Neural crest cell (in vitro differentiated cells): Measurements from ENCODE around the gene CDH5. TPM values are rescaled to one million over a fixed set of nuclear protein-coding genes. Genes with fewer than 3 reads are reported as not detected.

ENCODE experiments used
- DNase-seq: peaks from one replicate; pipeline ENCODE4 v3.0.0; 2021; ENCODE audit warnings: low read depth, mixed read lengths, low spot score
- H3K27ac Mint-ChIP-seq: one replicate; pipeline ENCODE4 v1.8.0; 2021; ENCODE audit warnings: mild to moderate bottlenecking, mixed read lengths; ENCODE audit not compliant: unreplicated experiment
- H3K27me3 Mint-ChIP-seq: 2 replicates; pipeline ENCODE4 v1.8.0; 2021; ENCODE audit warnings: low read depth, mild to moderate bottlenecking, mixed read lengths
- H3K36me3 Mint-ChIP-seq: 2 replicates; pipeline ENCODE4 v1.8.0; 2021; ENCODE audit warnings: low read depth, mild to moderate bottlenecking, mixed read lengths
- H3K4me1 Mint-ChIP-seq: 2 replicates; pipeline ENCODE4 v1.8.0; 2021; ENCODE audit warnings: mixed read lengths
- H3K4me3 Mint-ChIP-seq: one replicate; pipeline ENCODE4 v1.8.0; 2021; ENCODE audit warnings: mild to moderate bottlenecking, mixed read lengths
- H3K9me3 Mint-ChIP-seq: 2 replicates; pipeline ENCODE4 v1.8.0; 2021; ENCODE audit warnings: mixed read lengths
- long read RNA-seq: library from polyadenylated mRNA; unstranded; transcript quantifications from one replicate; pipeline ENCODE4 v2.0.0, GENCODE V29; 2020
- total RNA-seq: library from RNA; stranded (reverse); gene quantifications from 2 replicates; pipeline ENCODE4 v1.2.1, GENCODE V29; 2021
- TF ChIP-seq, protein P1 (sequence below): fragments of 200-600 bp; sonication (generic); conservative IDR thresholded peaks from 2 replicates; pipeline ENCODE4 v1.5.0; 2021; ENCODE audit warnings: antibody characterized with exemption, mild to moderate bottlenecking

The CDH5 gene, protein sequence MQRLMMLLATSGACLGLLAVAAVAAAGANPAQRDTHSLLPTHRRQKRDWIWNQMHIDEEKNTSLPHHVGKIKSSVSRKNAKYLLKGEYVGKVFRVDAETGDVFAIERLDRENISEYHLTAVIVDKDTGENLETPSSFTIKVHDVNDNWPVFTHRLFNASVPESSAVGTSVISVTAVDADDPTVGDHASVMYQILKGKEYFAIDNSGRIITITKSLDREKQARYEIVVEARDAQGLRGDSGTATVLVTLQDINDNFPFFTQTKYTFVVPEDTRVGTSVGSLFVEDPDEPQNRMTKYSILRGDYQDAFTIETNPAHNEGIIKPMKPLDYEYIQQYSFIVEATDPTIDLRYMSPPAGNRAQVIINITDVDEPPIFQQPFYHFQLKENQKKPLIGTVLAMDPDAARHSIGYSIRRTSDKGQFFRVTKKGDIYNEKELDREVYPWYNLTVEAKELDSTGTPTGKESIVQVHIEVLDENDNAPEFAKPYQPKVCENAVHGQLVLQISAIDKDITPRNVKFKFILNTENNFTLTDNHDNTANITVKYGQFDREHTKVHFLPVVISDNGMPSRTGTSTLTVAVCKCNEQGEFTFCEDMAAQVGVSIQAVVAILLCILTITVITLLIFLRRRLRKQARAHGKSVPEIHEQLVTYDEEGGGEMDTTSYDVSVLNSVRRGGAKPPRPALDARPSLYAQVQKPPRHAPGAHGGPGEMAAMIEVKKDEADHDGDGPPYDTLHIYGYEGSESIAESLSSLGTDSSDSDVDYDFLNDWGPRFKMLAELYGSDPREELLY
- 0.45 and 0.56 TPM in 2 replicates for total RNA-seq
- long read RNA-seq, result 0 reads

GRCh38 chr16:66366433-66367299, at the start of gene CDH5:
CDH5 (plus strand) TSS chr16:66366691; CDS start chr16:66379338, 12,647 bp downstream.
- Mint-ChIP-seq H3K4me1 (peaks cover 28% of the 10 kb centered on the region), H3K27me3 (peaks cover 8% of the 10 kb centered on the region), H3K36me3 (no peaks in the 10 kb centered on the region), H3K4me3 (no peak within 1 kb of the TSS), H3K27ac (no peak within 1 kb of the TSS), H3K9me3 (no peaks in the 10 kb centered on the region)
- DNase-seq, result no peak
- TF ChIP-seq, protein P1, sequence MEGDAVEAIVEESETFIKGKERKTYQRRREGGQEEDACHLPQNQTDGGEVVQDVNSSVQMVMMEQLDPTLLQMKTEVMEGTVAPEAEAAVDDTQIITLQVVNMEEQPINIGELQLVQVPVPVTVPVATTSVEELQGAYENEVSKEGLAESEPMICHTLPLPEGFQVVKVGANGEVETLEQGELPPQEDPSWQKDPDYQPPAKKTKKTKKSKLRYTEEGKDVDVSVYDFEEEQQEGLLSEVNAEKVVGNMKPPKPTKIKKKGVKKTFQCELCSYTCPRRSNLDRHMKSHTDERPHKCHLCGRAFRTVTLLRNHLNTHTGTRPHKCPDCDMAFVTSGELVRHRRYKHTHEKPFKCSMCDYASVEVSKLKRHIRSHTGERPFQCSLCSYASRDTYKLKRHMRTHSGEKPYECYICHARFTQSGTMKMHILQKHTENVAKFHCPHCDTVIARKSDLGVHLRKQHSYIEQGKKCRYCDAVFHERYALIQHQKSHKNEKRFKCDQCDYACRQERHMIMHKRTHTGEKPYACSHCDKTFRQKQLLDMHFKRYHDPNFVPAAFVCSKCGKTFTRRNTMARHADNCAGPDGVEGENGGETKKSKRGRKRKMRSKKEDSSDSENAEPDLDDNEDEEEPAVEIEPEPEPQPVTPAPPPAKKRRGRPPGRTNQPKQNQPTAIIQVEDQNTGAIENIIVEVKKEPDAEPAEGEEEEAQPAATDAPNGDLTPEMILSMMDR, result no peak

- peaks cover 6% of the 10 kb centered on the region for H3K4me1 Mint-ChIP-seq
- H3K9me3 Mint-ChIP-seq, result no peaks in the 10 kb centered on the region
Observed at GRCh38 chr16:66318505-66318904, 48.0 kb upstream of the CDH5 start.

GRCh38 chr16:66320774-66321173, 45.7 kb upstream of the CDH5 start:
- no peaks in the 10 kb centered on the region for H3K36me3 Mint-ChIP-seq
- no peak overlapping the region for H3K27ac Mint-ChIP-seq
- H3K9me3 Mint-ChIP-seq, result no peaks in the 10 kb centered on the region
- no peak for DNase-seq
- no peaks in the 10 kb centered on the region for H3K4me1 Mint-ChIP-seq
- H3K27me3 Mint-ChIP-seq, result peaks cover 31% of the 10 kb centered on the region
- H3K4me3 Mint-ChIP-seq, result no peak overlapping the region
- TF ChIP-seq, protein P1, result no peak

More at GRCh38 chr16:66318505-66318904, 48.0 kb upstream of the CDH5 start:
- DNase-seq, result no peak
- TF ChIP-seq, protein P1, result no peak
- H3K27me3 Mint-ChIP-seq, result peaks cover 31% of the 10 kb centered on the region
- H3K27ac Mint-ChIP-seq, result no peak overlapping the region
- H3K36me3 Mint-ChIP-seq, result no peaks in the 10 kb centered on the region
- no peak overlapping the region for H3K4me3 Mint-ChIP-seq

DNA sequence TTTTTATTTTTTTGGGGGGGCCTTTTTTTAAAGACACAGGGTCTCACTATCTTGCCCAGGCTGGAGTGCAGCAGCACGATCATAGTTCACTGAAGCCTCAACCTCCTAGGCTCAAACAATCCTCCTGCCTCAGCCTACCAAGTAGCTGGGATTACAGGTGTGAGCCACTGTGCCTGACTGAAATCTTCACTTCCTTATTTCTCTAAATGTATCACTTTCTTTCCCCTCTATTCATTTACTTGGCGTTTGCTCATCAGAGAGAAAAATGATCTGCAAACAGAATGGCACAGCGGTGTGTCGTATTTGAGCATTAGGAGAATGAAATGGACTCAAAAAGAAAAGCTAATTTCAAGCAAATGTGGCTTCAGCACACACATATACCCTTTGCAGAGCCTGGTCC, 44.3 kb upstream of the CDH5 start:
- H3K27me3 Mint-ChIP-seq, result peaks cover 31% of the 10 kb centered on the region
- H3K4me1 Mint-ChIP-seq, result no peaks in the 10 kb centered on the region
- DNase-seq, result no peak
- no peaks in the 10 kb centered on the region for H3K36me3 Mint-ChIP-seq
- no peak overlapping the region for H3K4me3 Mint-ChIP-seq
- H3K27ac Mint-ChIP-seq, result no peak overlapping the region
- H3K9me3 Mint-ChIP-seq, result no peaks in the 10 kb centered on the region
- TF ChIP-seq, protein P1, result no peak
